Measurements from ENCODE around the gene RTP3. TPM values are rescaled to one million over a fixed set of nuclear protein-coding genes. Genes with fewer than 3 reads are reported as not detected.

Gene RTP3
- total RNA-seq, 2 experiments from 2014 or later = not detected

DNA sequence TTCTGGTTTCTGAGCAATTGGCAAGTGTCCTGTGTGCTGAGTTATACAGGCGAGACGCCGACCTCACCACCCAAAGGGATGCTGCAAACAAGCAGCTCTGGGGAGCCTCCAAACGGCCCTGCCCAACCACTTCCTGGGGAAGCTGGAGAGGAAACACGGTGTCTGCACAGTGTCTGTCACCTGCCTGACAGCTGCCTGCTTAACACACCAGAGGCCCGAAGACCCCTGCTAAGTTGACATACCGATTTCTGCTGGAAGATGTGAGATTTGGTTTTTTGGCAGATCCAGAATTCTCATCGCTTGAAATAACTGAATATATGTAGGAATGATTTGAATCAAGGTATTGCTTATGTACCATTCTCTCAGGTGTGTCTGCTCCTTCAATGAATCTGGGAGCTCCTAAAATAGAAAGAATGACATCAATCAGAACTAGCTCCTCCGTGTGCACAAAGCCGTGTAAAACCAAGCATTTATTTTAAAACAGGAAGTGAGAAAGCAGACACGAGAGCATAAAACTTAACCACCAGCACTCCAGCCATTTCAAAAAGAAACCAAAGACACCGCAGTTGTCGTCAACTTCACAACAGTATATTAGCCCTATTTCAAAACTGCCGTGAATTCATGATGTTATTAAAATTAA is 41.1 kb downstream of the RTP3 start:
- no peaks in the 10 kb centered on the region for H3K36me3 Mint-ChIP-seq (ENCODE audit: low read depth)
- H3K4me1 Mint-ChIP-seq (ENCODE audit: low read depth) = peaks cover 46% of the 10 kb centered on the region
- DNase-seq = peak; percentile 89
- peak overlapping the region; percentile 66 for H3K4me3 Mint-ChIP-seq
- ChIA-PET CTCF (interaction anchor here (0.7 to 3.4 kb wide), 12 partner anchors 10 to 161 kb away, joined by 3 to 39 read pairs (median 3); no protein-coding TSS in a partner anchor), POLR2A (interaction anchor here (0.5 to 2.2 kb wide), 7 partner anchors 10 to 40 kb away, joined by 3 to 5 read pairs (median 4); no protein-coding TSS in a partner anchor)
- peaks cover 4% of the 10 kb centered on the region for H3K9me3 Mint-ChIP-seq
- peak overlapping the region; percentile 81 for H3K27ac Mint-ChIP-seq
- intact Hi-C loops (cut with micrococcal nuclease) = no loop called here
- no peak for TF ChIP-seq CTCF (IDR thresholded peaks at IDR 0.05)
- peak; percentile 93 for ATAC-seq
- H3K27me3 Mint-ChIP-seq = peaks cover 2% of the 10 kb centered on the region

DNA sequence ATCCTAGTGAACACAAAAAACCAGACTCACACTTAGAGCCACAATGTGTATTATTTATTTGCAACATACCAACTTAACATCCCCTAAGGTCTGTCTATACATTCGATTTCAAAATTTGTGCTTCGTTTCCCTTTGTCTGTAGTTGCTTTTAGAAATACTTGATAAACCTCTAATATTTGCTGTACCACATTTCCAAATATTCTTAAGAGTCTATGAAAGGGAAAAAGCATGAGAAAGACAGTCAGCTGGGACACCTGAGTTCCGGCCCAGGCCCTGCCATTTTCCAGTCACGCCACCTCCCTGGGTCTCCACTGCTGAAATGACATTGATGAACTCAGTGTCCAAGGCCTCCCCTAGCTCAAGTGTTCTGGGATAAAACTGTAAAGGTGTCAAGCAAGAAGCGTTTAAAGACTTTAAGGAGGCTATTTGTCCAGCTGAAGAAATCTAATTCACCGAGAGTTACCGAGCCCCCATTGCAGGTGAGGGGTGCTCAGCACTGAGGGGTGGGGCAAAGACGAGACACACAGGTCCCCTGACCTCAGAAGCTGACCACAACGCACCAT is 41.7 kb downstream of the RTP3 start:
- no peak for ATAC-seq
- DNase-seq = no peak
- peak overlapping the region; percentile 66 for H3K4me3 Mint-ChIP-seq
- ChIA-PET POLR2A (interaction anchor here (0.9 to 2.2 kb wide), 5 partner anchors 10 to 132 kb away, joined by 3 to 5 read pairs (median 4); no protein-coding TSS in a partner anchor), CTCF (interaction anchor here (1.0 to 3.4 kb wide), 9 partner anchors 9 to 161 kb away, joined by 3 to 39 read pairs (median 3); no protein-coding TSS in a partner anchor)
- peaks cover 4% of the 10 kb centered on the region for H3K9me3 Mint-ChIP-seq
- H3K36me3 Mint-ChIP-seq (ENCODE audit: low read depth) = no peaks in the 10 kb centered on the region
- H3K27me3 Mint-ChIP-seq = peaks cover 2% of the 10 kb centered on the region
- H3K4me1 Mint-ChIP-seq (ENCODE audit: low read depth) = peaks cover 46% of the 10 kb centered on the region
- H3K27ac Mint-ChIP-seq = peak overlapping the region; percentile 81
- intact Hi-C loops (cut with micrococcal nuclease) = no loop called here
- no peak for TF ChIP-seq CTCF (IDR thresholded peaks at IDR 0.05)

DNA sequence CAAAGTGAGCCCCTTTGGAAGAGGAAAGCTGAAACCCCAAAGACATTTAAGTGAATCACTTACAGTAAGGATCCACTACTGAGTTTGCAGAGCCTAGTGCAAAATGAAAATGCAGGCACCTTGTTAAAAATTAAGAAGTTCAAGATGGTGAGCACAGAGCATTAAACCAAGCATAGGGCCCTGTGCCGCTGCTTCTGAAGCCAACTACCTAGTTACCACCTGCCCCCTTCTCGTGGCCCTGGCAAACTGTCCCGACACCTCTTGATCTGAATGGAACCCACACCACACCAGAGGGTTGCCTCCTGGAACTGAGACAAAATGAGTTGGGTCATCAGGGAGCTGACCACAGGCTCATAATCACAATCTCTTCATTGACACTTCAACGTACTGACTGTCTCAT is 42.8 kb downstream of the RTP3 start:
- intact Hi-C loops (cut with micrococcal nuclease) = no loop called here
- H3K9me3 Mint-ChIP-seq = peaks cover 4% of the 10 kb centered on the region
- no peak for ATAC-seq
- no peak overlapping the region for H3K27ac Mint-ChIP-seq
- ChIA-PET POLR2A (interaction anchor here (2.2 kb wide), 1 partner anchor 21 kb away, joined by 5 read pairs; no protein-coding TSS in a partner anchor), CTCF (interaction anchor here (1.4 kb wide), 1 partner anchor 18 kb away, joined by 3 read pairs; no protein-coding TSS in a partner anchor)
- H3K36me3 Mint-ChIP-seq (ENCODE audit: low read depth) = no peaks in the 10 kb centered on the region
- peaks cover 50% of the 10 kb centered on the region for H3K4me1 Mint-ChIP-seq (ENCODE audit: low read depth)
- H3K27me3 Mint-ChIP-seq = no peaks in the 10 kb centered on the region
- TF ChIP-seq CTCF (IDR thresholded peaks at IDR 0.05) = no peak
- H3K4me3 Mint-ChIP-seq = no peak overlapping the region
- no peak for DNase-seq

DNA sequence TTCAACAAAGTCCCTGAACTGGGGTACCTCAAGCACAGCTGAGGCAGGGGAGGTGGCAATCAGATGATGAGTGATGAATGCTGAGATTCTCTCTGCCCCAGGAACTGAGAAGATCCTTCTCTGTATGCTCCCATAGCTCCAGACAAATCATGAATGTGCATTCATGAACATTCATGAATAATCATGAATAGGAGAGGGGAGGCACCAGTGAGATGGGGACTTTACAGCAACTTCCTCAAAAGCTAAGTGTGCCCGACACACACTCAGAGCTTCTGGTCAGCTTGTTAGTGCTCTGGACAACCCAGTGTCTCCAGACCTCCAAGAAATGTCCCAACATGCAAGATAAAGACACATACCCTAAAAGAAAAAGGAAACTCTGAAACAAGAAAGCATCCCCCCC is 44.1 kb downstream of the RTP3 start:
- intact Hi-C loops (cut with micrococcal nuclease) = no loop called here
- Mint-ChIP-seq H3K4me1 (ENCODE audit: low read depth) (peaks cover 45% of the 10 kb centered on the region), H3K36me3 (ENCODE audit: low read depth) (no peaks in the 10 kb centered on the region), H3K27me3 (no peaks in the 10 kb centered on the region), H3K4me3 (no peak overlapping the region), H3K9me3 (peaks cover 4% of the 10 kb centered on the region), H3K27ac (no peak overlapping the region)
- TF ChIP-seq CTCF (IDR thresholded peaks at IDR 0.05) = no peak
- ATAC-seq = no peak
- no peak for DNase-seq
- ChIA-PET CTCF (interaction anchor here (0.7 to 2.5 kb wide), 5 partner anchors 17 to 117 kb away, joined by 3 to 19 read pairs (median 3); no protein-coding TSS in a partner anchor), POLR2A (no interaction called here)

GRCh38 chr3:46542344-46542743 is 44.6 kb downstream of the RTP3 start:
- ATAC-seq = no peak
- Mint-ChIP-seq H3K4me3 (no peak overlapping the region), H3K27ac (no peak overlapping the region), H3K9me3 (peaks cover 4% of the 10 kb centered on the region), H3K4me1 (ENCODE audit: low read depth) (peaks cover 40% of the 10 kb centered on the region), H3K27me3 (no peaks in the 10 kb centered on the region), H3K36me3 (ENCODE audit: low read depth) (no peaks in the 10 kb centered on the region)
- POLR2A ChIA-PET = interaction anchor here (0.6 kb wide), 1 partner anchor 16 kb away, joined by 3 read pairs; no protein-coding TSS in a partner anchor
- DNase-seq = no peak
- CTCF ChIA-PET = interaction anchor here (1.1 to 2.5 kb wide), 5 partner anchors 16 to 87 kb away, joined by 3 to 19 read pairs (median 3); no protein-coding TSS in a partner anchor
- intact Hi-C loops (cut with micrococcal nuclease) = no loop called here
- TF ChIP-seq CTCF (IDR thresholded peaks at IDR 0.05) = no peak

Measured in activated CD8-positive, alpha-beta T cell treated with anti-CD3 and anti-CD28 coated beads for 36 hours (primary cell).